ENCODE results near the gene ARMCX5.

Gene ARMCX5

GRCh38 chrX:102599084-102599950, at the start of gene ARMCX5:
Gene ARMCX5 (plus strand): TSS chrX:102599515. CDS start chrX:102602142, 2,627 bp downstream.
- DNase-seq, result peak; percentile 72

- no peak for DNase-seq
Measured at GRCh38 chrX:102558607-102559006, 40.7 kb upstream of the ARMCX5 start.

- DNase-seq, result no peak
Measured at GRCh38 chrX:102560423-102561068, 38.8 kb upstream of the ARMCX5 start.

GRCh38 chrX:102580891-102581290, 18.4 kb upstream of the ARMCX5 start:
- no peak for DNase-seq

- no peak for DNase-seq
Measured at GRCh38 chrX:102593367-102593766, 5.9 kb upstream of the ARMCX5 start.

- DNase-seq, result no peak
Measured at GRCh38 chrX:102599951-102600579, 750 bp downstream of the ARMCX5 start.

GRCh38 chrX:102604327-102604726, 5.0 kb downstream of the ARMCX5 start:
- DNase-seq, result no peak

- no peak for DNase-seq
Measured at GRCh38 chrX:102606115-102606514, 6.8 kb downstream of the ARMCX5 start.

GRCh38 chrX:102610905-102611304, 11.6 kb downstream of the ARMCX5 start:
- DNase-seq, result no peak

GRCh38 chrX:102624105-102624504, 24.8 kb downstream of the ARMCX5 start:
- no peak for DNase-seq

- DNase-seq, result no peak
Measured at GRCh38 chrX:102627640-102628039, 28.3 kb downstream of the ARMCX5 start.

GRCh38 chrX:102637561-102637960, 38.2 kb downstream of the ARMCX5 start:
- DNase-seq, result no peak

- no peak for DNase-seq
Measured at GRCh38 chrX:102650903-102651241, 51.6 kb downstream of the ARMCX5 start.

GRCh38 chrX:102651242-102652011, 52.1 kb downstream of the ARMCX5 start, which contains the start of gene GPRASP1:
Gene GPRASP1 (plus strand): TSS chrX:102651483. CDS start chrX:102653914, 2,431 bp downstream.
- DNase-seq, result peak; percentile 51

GRCh38 chrX:102652031-102652688, 52.8 kb downstream of the ARMCX5 start:
- peak; percentile 51 for DNase-seq

Measured in stimulated activated CD4-positive, alpha-beta T cell treated with anti-CD3 and anti-CD28 coated beads, Interleukin-4, amount 100 ng/mL, for 24 hours (primary cell).